ENCODE data around the gene TNIP2.
"Not testable (repeated sequence)": the region's sequence is repeated elsewhere in the genome, so short reads cannot be mapped to it uniquely, and the experiment has no call there.

The TNIP2 gene

GRCh38 chr4:2793586-2794485, 37.7 kb upstream of the TNIP2 start:
- peak; percentile 94 to 95 (median 95) for DNase-seq

GRCh38 chr4:2792711-2793585, 36.8 kb upstream of the TNIP2 start, which contains the start of gene SH3BP2:
Gene SH3BP2, plus strand, starts transcription at chr4:2793085. Its CDS starts 27,533 bp downstream, at chr4:2820618.
- DNase-seq = peak; percentile 82 to 95 (median 88)

GRCh38 chr4:2792396-2792710, 36.2 kb upstream of the TNIP2 start:
- no peak for DNase-seq

GRCh38 chr4:2791518-2792395, 35.6 kb upstream of the TNIP2 start:
- DNase-seq = peak in 1 of 3 donors; percentile 40

- peak; percentile 77 to 86 (median 79) for DNase-seq
Observed at GRCh38 chr4:2790583-2791517, 34.7 kb upstream of the TNIP2 start.

GRCh38 chr4:2789793-2790582, 33.9 kb upstream of the TNIP2 start:
- no peak for DNase-seq

- no peak for DNase-seq
Observed at GRCh38 chr4:2789351-2789750, 33.2 kb upstream of the TNIP2 start.

- DNase-seq = no peak
Observed at GRCh38 chr4:2788532-2789103, 32.5 kb upstream of the TNIP2 start.

GRCh38 chr4:2788101-2788500, 32.0 kb upstream of the TNIP2 start:
- DNase-seq = no peak

- peak; percentile 93 to 94 (median 93) for DNase-seq
Observed at GRCh38 chr4:2787230-2788100, 31.3 kb upstream of the TNIP2 start.

GRCh38 chr4:2786794-2787229, 30.7 kb upstream of the TNIP2 start:
- no peak for DNase-seq

- peak; percentile 50 to 65 (median 50) for DNase-seq
Observed at GRCh38 chr4:2786152-2786671, 30.1 kb upstream of the TNIP2 start.

GRCh38 chr4:2785613-2786012, 29.5 kb upstream of the TNIP2 start:
- peak; percentile 73 to 75 (median 74) for DNase-seq

- no peak for DNase-seq
Observed at GRCh38 chr4:2783790-2784189, 27.7 kb upstream of the TNIP2 start.

- DNase-seq = no peak
Observed at GRCh38 chr4:2781911-2782310, 25.8 kb upstream of the TNIP2 start.

GRCh38 chr4:2780643-2781042, 24.5 kb upstream of the TNIP2 start:
- not testable (repeated sequence) for DNase-seq

- DNase-seq = peak in 2 of 3 donors; percentile 19 to 37
Observed at GRCh38 chr4:2771264-2771663, 15.1 kb upstream of the TNIP2 start.

- DNase-seq = no peak
Observed at GRCh38 chr4:2768921-2769336, 12.8 kb upstream of the TNIP2 start.

- no peak for DNase-seq
Observed at GRCh38 chr4:2768124-2768523, 12.0 kb upstream of the TNIP2 start.

All from suppressor macrophage treated with lipopolysaccharide for 1 hour (primary cell).